ENCODE data around the gene SHISA9. TPM values are rescaled to one million over a fixed set of nuclear protein-coding genes. Genes with fewer than 3 reads are reported as not detected.

SHISA9 gene
- total and polyA plus RNA-seq, 2 donors from 2014 or later, result 0.95 to 2.8 TPM

GRCh38 chr16:12900156-12900555 is 1.2 kb upstream of the SHISA9 start:
- intact Hi-C loops (cut with DNase I), result no loop called here
- Histone ChIP-seq H3K27ac (ENCODE audit: low read depth in 2 of 2, low read length in 2 of 2) (no peak overlapping the region), H3K36me3 (ENCODE audit: control insufficient read depth in 2 of 3, insufficient read depth in 3 of 3, low read length in 3 of 3) (no peaks in the 10 kb centered on the region), H3K9me3 (ENCODE audit: control insufficient read depth in 2 of 3, insufficient read depth in 1 of 3, low read length in 3 of 3) (no peaks in the 10 kb centered on the region), H3K4me3 (ENCODE audit: low read length in 3 of 3) (no peak overlapping the region), H3K27me3 (ENCODE audit: control insufficient read depth, insufficient read depth, low read length) (peaks cover 20% of the 10 kb centered on the region), H3K9ac (ENCODE audit: low read length in 3 of 3) (no peak overlapping the region), H3K4me1 (ENCODE audit: control insufficient read depth in 2 of 3, insufficient read depth in 2 of 3, low read depth in 1 of 3, low read length in 3 of 3) (peaks cover 0 to 12% (median 0%) of the 10 kb centered on the region in 3 donors)
- DNase-seq (peak in 1 of 5 donors; percentile 25), FAIRE-seq (no peak)
- no peak for TF ChIP-seq CTCF (IDR thresholded peaks at IDR 0.05; ENCODE audit: borderline replicate concordance, extremely low read depth, insufficient read depth)

GRCh38 chr16:12900599-12901203 is 697 bp upstream of the SHISA9 start:
- Histone ChIP-seq H3K4me1 (ENCODE audit: control insufficient read depth in 2 of 3, insufficient read depth in 2 of 3, low read depth in 1 of 3, low read length in 3 of 3) (peaks cover 0 to 12% (median 0%) of the 10 kb centered on the region in 3 donors), H3K9me3 (ENCODE audit: control insufficient read depth in 2 of 3, insufficient read depth in 1 of 3, low read length in 3 of 3) (no peaks in the 10 kb centered on the region), H3K9ac (ENCODE audit: low read length in 3 of 3) (no peak overlapping the region), H3K4me3 (ENCODE audit: low read length in 3 of 3) (peak overlapping the region in 1 of 3 donors; percentile 14), H3K36me3 (ENCODE audit: control insufficient read depth in 2 of 3, insufficient read depth in 3 of 3, low read length in 3 of 3) (no peaks in the 10 kb centered on the region), H3K27ac (ENCODE audit: low read depth in 2 of 2, low read length in 2 of 2) (no peak overlapping the region), H3K27me3 (ENCODE audit: control insufficient read depth, insufficient read depth, low read length) (peaks cover 20% of the 10 kb centered on the region)
- DNase-seq (peak in 1 of 5 donors; percentile 12), FAIRE-seq (no peak)
- no peak for TF ChIP-seq CTCF (IDR thresholded peaks at IDR 0.05; ENCODE audit: borderline replicate concordance, extremely low read depth, insufficient read depth)
- intact Hi-C loops (cut with DNase I), result no loop called here

GRCh38 chr16:12901204-12901596 is 198 bp upstream of the SHISA9 start:
- DNase-seq (peak in 4 of 5 donors; percentile 84 to 87 (median 85)), FAIRE-seq (no peak)
- no peak overlapping the region for H3K9ac ChIP-seq (ENCODE audit: low read length in 3 of 3)
- no peak overlapping the region for H3K4me3 ChIP-seq (ENCODE audit: low read length in 3 of 3)
- H3K27me3 ChIP-seq (ENCODE audit: control insufficient read depth, insufficient read depth, low read length), result peaks cover 20% of the 10 kb centered on the region
- no peak for TF ChIP-seq CTCF (IDR thresholded peaks at IDR 0.05; ENCODE audit: borderline replicate concordance, extremely low read depth, insufficient read depth)
- H3K36me3 ChIP-seq (ENCODE audit: control insufficient read depth in 2 of 3, insufficient read depth in 3 of 3, low read length in 3 of 3), result no peaks in the 10 kb centered on the region
- H3K4me1 ChIP-seq (ENCODE audit: control insufficient read depth in 2 of 3, insufficient read depth in 2 of 3, low read depth in 1 of 3, low read length in 3 of 3), result peaks cover 0 to 12% (median 0%) of the 10 kb centered on the region in 3 donors
- intact Hi-C loops (cut with DNase I), result no loop called here
- no peaks in the 10 kb centered on the region for H3K9me3 ChIP-seq (ENCODE audit: control insufficient read depth in 2 of 3, insufficient read depth in 1 of 3, low read length in 3 of 3)
- no peak overlapping the region for H3K27ac ChIP-seq (ENCODE audit: low read depth in 2 of 2, low read length in 2 of 2)

All from kidney (tissue), 14 donors.